Measurements from ENCODE around the gene DRAP1.
"Not testable (repeated sequence)": the region's sequence is repeated elsewhere in the genome, so short reads cannot be mapped to it uniquely, and the experiment has no call there.

The DRAP1 gene

GRCh38 chr11:65886826-65887722 lies 32.2 kb upstream of the DRAP1 start:
- DNase-seq (ENCODE audit: low spot score): no peak

GRCh38 chr11:65887723-65888162 lies 31.5 kb upstream of the DRAP1 start:
- DNase-seq (ENCODE audit: low spot score): peak; percentile 85

- peak; percentile 97 for DNase-seq (ENCODE audit: low spot score)
Measured at GRCh38 chr11:65888163-65888814, 30.9 kb upstream of the DRAP1 start, which contains the start of gene FIBP. FIBP (minus strand) TSS chr11:65888471; CDS start chr11:65888418, 53 bp downstream.

- DNase-seq (ENCODE audit: low spot score): peak; percentile 96
Measured at GRCh38 chr11:65890324-65891218, 28.7 kb upstream of the DRAP1 start, which contains the start of gene CCDC85B. CCDC85B (plus strand) TSS chr11:65890673; CDS start chr11:65890784, 111 bp downstream.

GRCh38 chr11:65891219-65892136 lies 27.7 kb upstream of the DRAP1 start:
- peak; percentile 92 for DNase-seq (ENCODE audit: low spot score)

- not testable (repeated sequence) for DNase-seq (ENCODE audit: low spot score)
Measured at GRCh38 chr11:65892137-65892540, 27.1 kb upstream of the DRAP1 start.

GRCh38 chr11:65892661-65893317 lies 26.4 kb upstream of the DRAP1 start:
- peak; percentile 85 for DNase-seq (ENCODE audit: low spot score)

GRCh38 chr11:65894034-65894591 lies 25.1 kb upstream of the DRAP1 start:
- DNase-seq (ENCODE audit: low spot score): peak; percentile 87

GRCh38 chr11:65895482-65895981 lies 23.7 kb upstream of the DRAP1 start:
- DNase-seq (ENCODE audit: low spot score): peak; percentile 65

- peak; percentile 71 for DNase-seq (ENCODE audit: low spot score)
Measured at GRCh38 chr11:65896034-65896999, 22.9 kb upstream of the DRAP1 start.

GRCh38 chr11:65897020-65897471 lies 22.2 kb upstream of the DRAP1 start:
- DNase-seq (ENCODE audit: low spot score): peak; percentile 49

GRCh38 chr11:65898656-65899355 lies 20.4 kb upstream of the DRAP1 start:
- no peak for DNase-seq (ENCODE audit: low spot score)

GRCh38 chr11:65899356-65900124 lies 19.7 kb upstream of the DRAP1 start:
- peak; percentile 90 for DNase-seq (ENCODE audit: low spot score)

GRCh38 chr11:65900125-65900898 lies 18.9 kb upstream of the DRAP1 start, which contains the start of gene FOSL1:
FOSL1 (minus strand) TSS chr11:65900388; CDS start chr11:65900339, 49 bp downstream.
- peak; percentile 98 for DNase-seq (ENCODE audit: low spot score)

GRCh38 chr11:65900899-65901180 lies 18.4 kb upstream of the DRAP1 start:
- DNase-seq (ENCODE audit: low spot score): peak; percentile 51

GRCh38 chr11:65903068-65903481 lies 16.2 kb upstream of the DRAP1 start:
- peak; percentile 95 for DNase-seq (ENCODE audit: low spot score)

All from RKO (cell line).